ENCODE measurements around the gene GALNT14.

Gene GALNT14

DNA sequence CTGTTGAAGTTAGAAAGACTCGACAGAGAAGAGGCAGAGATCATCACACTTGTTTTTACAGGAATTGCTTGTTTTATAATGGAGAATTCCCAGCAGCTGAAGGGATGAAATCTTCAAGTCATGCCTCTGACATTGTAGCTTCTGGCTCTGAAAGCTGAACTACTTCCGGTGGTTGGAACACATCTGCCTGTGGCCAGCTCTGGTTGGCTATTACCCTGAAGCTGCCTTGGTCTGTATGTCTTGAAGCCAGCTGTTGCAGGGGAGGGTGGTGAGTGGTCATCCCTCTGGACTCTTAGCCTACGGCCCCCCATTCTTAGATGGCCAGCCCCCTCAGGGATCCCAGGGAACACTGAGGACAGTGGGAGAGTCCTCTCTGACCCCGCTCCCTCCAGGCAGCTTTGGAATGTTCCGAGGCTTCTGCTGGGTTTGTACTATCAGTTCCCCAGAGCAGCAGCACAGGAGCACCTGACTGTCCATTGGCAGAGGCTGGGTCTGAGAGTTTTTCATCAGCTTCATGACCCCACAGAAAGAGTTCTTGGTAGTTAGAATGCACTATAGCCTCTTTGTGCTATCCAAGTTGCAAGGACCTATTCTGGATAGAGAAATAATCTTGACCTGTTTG, 243.6 kb downstream of the GALNT14 start:
- DNase-seq (ENCODE audit: low read depth in 2 of 2): no peak

GRCh38 chr2:30888852-30889409, 249.3 kb downstream of the GALNT14 start:
- no peak for DNase-seq (ENCODE audit: low read depth in 2 of 2)

DNA sequence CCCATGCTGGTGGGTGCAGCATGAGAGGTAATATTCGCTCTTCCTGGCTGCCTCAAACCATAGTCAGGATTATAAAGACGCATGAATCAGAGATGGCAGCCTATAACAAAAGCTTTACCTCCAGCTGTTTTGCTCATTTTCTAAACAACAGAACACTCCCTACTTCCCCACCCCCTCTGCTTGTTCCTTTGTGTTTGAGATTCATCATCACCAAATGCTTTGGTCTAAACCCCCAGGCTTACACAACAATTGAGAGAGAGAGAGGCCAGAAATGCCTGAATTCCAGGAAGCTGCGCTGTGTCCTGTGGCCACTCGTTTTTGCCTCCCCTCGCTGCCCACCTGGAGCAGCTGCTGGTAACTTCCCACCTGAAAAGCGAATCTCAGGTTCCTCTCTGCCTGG, 252.2 kb downstream of the GALNT14 start:
- DNase-seq (ENCODE audit: low read depth in 2 of 2): no peak

DNA sequence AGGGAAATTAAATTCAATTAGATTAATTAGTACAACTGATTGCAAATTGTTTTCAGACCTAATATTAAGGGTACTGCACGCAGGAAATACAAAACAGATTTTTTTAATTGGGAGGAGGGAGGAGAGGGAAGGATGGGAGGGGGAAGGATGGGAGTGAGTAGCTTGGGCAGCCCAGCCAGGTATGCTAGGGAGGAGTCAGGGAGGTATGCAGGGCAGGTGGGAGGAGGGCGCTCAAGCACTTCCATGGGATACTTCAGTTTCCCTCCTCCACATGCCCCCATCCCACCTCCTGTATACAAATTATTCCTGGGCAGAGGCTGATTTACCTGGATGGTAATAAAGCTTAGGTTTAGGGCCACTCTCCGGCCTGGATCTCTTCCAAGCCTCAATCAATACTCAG, 254.4 kb downstream of the GALNT14 start:
- DNase-seq (ENCODE audit: low read depth in 2 of 2): no peak

DNA sequence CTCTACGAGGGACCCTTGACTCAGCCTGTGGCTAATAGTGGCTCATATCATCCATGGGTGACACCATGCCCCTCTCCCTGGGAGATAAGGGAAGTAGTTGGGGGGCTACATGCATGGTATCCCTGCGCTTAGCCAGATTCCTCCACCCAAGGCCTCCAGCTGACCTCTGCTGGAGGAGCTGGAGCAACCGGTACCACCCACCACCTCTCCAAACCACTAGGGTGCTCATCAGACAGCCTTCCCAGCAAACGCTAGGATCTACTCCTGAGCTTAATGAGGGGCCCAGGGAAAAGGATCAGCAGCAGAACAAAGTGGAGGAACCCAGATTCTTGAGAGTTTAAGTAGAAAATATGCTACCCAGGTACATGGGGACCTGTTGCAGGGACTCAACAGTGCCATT, 255.1 kb downstream of the GALNT14 start:
- DNase-seq (ENCODE audit: low read depth in 2 of 2): no peak

- no peak for DNase-seq (ENCODE audit: low read depth in 2 of 2)
Observed at GRCh38 chr2:30880516-30880915, 257.7 kb downstream of the GALNT14 start.

DNA sequence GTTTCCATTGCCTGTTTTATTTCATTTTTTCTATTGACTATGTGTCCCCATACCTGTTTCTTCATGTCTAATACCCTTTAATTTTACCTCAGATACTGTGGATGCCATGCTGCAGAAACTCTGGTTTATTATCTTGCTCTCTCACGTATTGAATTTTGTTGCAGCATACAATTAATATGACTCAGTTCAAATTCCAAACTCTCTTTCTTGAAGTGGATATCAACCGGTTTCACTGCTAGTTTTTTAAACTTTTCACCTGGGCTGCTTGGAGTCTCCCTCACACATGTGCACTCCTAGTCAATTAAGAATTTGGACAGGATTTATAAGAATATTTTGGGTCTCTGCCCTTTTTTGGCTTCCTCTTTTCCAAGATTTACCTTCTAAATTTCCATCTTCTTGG, 260.4 kb downstream of the GALNT14 start:
- no peak for DNase-seq (ENCODE audit: low read depth in 2 of 2)

- no peak for DNase-seq (ENCODE audit: low read depth in 2 of 2)
Observed at GRCh38 chr2:30872797-30873196, 265.4 kb downstream of the GALNT14 start.

DNA sequence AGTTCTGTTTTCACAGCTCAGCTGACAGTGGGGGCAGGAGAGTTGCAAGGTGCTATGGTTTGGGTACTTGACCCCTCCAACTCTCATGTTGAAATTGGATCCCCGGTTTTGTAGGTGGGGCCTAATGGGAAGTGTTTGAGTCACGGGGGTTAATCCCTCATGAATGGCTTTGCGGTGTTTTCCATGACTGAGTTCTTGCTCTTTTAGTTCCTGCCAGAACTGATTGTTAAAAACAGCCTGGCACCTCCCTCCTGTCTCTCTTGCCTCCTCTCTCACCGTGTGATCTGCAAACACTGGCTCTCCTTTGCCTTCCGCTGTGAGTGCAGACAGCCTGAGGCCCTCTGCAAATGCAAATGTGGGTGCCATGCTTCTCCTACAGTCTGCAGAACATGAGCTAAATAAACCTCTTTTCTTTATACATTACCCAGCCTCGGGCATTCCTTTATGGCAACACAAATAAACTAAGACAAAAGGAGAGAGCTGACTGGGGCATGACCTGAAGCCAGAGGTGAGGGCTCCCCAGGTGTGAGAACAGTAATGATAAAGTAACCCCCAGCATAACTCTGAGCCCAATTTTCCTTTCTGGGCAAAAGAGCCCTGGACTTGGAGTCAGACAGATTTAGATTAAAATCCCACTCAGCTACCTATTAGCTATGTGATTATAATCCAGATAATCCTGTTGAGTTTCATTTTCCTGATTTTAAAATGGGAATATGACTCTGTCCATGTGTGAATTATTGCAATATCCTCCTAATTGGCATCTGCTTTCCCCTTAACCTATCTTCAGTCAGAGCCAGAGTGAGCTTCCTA, 266.1 kb downstream of the GALNT14 start:
- no peak for DNase-seq (ENCODE audit: low read depth in 2 of 2)

GRCh38 chr2:30871440-30871839, 266.8 kb downstream of the GALNT14 start:
- DNase-seq (ENCODE audit: low read depth in 2 of 2): no peak

GRCh38 chr2:30869988-30870387, 268.3 kb downstream of the GALNT14 start:
- DNase-seq (ENCODE audit: low read depth in 2 of 2): no peak

DNA sequence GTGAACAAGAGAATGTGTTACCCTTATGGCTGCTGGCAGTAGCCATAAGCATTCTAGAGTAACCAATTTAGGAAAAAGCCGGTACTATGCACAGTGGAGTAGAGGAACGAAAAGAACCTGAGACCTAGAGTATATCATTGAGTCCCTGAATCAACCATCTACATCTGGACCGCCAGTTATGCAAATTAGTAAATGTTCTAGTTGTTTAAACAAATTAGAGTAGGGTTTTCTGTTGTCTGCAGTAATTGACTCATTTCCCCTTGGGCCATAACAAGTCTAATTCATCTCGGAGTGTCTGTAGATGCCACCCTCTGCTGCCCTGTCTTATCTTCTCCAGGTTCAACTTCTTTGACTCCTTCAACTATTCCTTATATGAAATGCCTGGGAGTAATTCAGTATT, 270.9 kb downstream of the GALNT14 start:
- DNase-seq (ENCODE audit: low read depth in 2 of 2): no peak

DNA sequence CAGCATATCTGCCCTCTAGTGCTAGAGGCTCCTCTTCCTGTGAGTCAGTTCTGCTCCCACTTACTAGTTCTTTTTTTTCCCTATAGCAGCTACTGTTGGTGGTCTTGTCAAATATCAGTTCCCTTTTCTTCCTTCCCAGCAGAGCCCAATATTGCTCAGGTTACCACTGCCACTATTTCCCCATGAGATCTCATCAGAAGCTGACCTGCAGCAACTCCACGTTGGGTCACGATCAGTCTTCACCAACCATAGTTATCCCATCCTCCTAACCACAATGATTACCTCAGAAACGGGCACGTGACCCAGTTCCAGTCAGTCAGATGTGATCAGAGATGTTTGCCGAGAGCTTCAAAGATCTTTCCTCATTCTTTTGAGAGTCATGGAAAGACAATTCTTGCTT, 271.3 kb downstream of the GALNT14 start:
- DNase-seq (ENCODE audit: low read depth in 2 of 2): no peak

DNA sequence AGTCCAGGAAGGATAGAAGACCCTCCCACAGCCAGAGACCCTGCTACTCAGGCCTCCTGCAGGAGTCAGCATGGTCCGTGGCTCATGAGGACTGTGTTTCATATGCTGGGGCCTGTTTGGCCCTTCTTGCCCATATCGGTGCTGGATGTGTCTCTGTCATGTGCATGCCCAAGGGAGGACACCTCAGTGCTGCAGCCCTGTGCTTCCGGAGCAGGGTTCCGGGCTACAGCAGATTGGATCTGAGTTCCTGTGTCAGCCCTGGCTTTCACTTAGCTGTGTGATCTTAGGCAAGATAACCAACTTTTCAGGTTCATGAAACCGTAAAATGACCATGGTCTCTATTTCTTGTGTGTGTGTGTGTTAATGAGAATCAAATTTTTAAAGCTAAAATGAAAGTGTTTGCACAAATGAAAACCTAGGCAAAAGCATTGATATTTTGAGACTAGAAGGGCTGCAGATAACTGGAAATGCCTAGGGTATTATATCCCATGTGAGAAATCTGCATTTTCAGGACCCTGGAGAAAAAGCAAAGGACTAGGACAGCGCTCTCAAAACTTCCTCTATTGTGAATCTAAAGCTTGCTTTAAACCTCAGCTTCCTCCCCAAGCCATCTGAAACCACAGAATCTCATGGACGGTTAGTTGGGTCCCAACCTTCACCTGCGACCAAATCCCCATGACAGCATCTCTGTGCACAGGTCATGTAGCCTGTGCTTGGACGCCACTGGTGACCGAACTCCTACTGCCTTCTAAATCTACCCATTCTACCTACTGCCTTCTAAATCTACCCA, 272.2 kb downstream of the GALNT14 start:
- DNase-seq (ENCODE audit: low read depth in 2 of 2): no peak

DNA sequence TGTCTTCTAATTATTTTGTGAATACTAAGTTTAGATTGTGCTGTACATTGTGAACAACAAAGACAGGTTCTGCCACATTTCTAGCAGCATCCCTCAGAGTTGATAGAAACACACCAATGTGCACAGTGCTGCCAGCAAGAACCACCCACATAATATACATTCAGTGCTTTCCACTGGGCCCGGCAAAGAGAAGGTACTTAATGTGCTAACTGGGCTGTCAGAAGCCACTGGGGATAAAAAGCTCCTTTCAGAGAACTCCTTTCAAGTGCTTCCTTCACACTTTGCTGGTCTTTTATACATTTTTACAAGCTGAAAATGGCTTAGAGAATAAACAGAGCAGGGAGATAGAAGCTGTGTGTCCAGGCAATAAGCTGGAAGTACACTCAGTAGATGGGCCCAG, 273.0 kb downstream of the GALNT14 start:
- DNase-seq (ENCODE audit: low read depth in 2 of 2): no peak

DNA sequence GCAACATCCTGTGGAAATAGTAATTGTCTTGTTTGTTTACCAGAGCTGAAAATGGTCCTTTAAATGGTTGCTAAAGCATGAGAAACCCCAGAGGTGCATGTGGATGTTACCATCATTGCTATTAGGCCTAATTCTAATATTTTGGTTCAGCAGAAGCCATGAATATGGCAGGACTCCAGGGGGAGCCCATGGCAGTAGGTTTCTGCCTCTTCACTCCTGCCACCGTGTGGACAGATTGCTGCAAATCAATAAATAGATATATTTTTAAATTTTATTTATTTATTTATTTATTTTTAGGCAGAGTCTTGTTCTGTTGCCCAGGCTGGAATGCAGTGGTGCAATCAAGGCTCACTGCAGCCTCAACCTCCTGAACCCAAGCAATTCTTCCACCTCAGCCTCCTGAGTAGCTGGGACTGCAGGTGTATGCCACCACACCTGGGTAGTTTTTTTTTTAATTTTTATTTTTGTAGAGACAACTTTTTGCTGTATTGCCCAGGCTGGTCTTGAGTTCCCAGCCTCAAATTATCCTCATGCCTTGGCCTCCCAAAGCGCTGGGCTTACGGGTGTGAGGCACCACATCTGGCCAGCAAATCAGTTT, 276.1 kb downstream of the GALNT14 start:
- DNase-seq (ENCODE audit: low read depth in 2 of 2): peak; percentile 59 to 65

DNA sequence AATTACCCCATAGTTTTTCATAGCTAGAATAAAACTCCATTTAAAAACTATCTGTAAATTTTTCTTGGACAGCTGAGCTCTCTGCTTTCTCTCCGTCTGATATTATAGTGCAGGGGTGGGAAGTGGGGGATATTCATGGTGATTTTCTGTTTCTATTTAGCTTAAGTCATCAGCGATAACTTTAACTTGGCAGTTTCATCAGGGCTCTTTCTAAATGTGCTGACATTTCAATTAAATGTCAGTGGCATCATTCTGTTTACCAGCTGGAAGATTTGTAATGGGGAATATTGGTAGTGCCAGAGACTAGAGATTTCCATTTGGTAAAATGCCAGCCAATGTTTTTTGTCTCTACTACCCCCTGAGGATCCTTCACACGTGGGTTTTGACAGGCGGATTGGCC, 277.5 kb downstream of the GALNT14 start:
- no peak for DNase-seq (ENCODE audit: low read depth in 2 of 2)

All from fibroblast of skin of left quadriceps (primary cell).